Pericardium fibroblast (primary cell): Measurements from ENCODE around the gene GOLGA2. TPM values are rescaled to one million over a fixed set of nuclear protein-coding genes. Genes with fewer than 3 reads are reported as not detected.

Experiments used
- total RNA-seq: library from RNA; depleted of rRNA; stranded (reverse); fragments of >200 nt; gene quantifications from 2 replicates; pipeline ENCODE4 v1.2.3, GENCODE V29; 2015

The GOLGA2 gene
- 95.8 and 97.2 TPM in 2 replicates for total RNA-seq

GRCh38 chr9:128275198-128276007 is at the start of gene GOLGA2:
Gene GOLGA2, minus strand, starts transcription at chr9:128276007. Its CDS starts 31 bp downstream, at chr9:128275976.

GRCh38 chr9:128322404-128323211 is 46.8 kb upstream of the GOLGA2 start, which contains the start of the genes COQ4 and TRUB2:
Gene COQ4, plus strand, starts transcription at chr9:128322839. Its CDS starts 20 bp downstream, at chr9:128322859.
Gene TRUB2, minus strand, starts transcription at chr9:128322447. Its CDS starts 39 bp downstream, at chr9:128322408.

GRCh38 chr9:128276008-128276573 is 284 bp upstream of the GOLGA2 start, which contains the start of gene SWI5:
Gene SWI5, plus strand, starts transcription at chr9:128276276.

Other genes starting within 250 kb of the GOLGA2 start
- 8.7 and 10.9 TPM in 2 replicates for gene NAIF1, start 208.7 kb downstream of the GOLGA2 start, total RNA-seq
- 13.7 and 16.2 TPM in 2 replicates for gene SLC25A25, start 207.8 kb downstream of the GOLGA2 start, total RNA-seq
- gene PTGES2, start 148.3 kb downstream of the GOLGA2 start, total RNA-seq, result 55.7 and 63.9 TPM in 2 replicates
- gene LCN2, start 126.6 kb downstream of the GOLGA2 start, total RNA-seq, result 0.23 TPM in 1 of 2 replicates, not detected in the other
- 251 and 261 TPM in 2 replicates for gene BBLN, start 115.7 kb downstream of the GOLGA2 start, total RNA-seq
- 52.7 and 77.5 TPM in 2 replicates for gene CIZ1, start 84.4 kb downstream of the GOLGA2 start, total RNA-seq
- 14.8 and 15.2 TPM in 2 replicates for gene DNM1, start 72.6 kb downstream of the GOLGA2 start, total RNA-seq
- 40.8 and 53.2 TPM in 2 replicates for gene SWI5, start 269 bp upstream of the GOLGA2 start, total RNA-seq
- 9.7 and 16.6 TPM in 2 replicates for gene TRUB2, start 46.4 kb upstream of the GOLGA2 start, total RNA-seq
- gene COQ4, start 46.8 kb upstream of the GOLGA2 start, total RNA-seq, result 28.8 and 32.3 TPM in 2 replicates
- gene SLC27A4, start 64.5 kb upstream of the GOLGA2 start, total RNA-seq, result 11.5 and 20.7 TPM in 2 replicates
- gene URM1, start 95.4 kb upstream of the GOLGA2 start, total RNA-seq, result 27.2 and 33.0 TPM in 2 replicates
- gene CERCAM, start 144.8 kb upstream of the GOLGA2 start, total RNA-seq, result 128 and 233 TPM in 2 replicates
- 19.8 and 20.8 TPM in 2 replicates for gene ODF2, start 180.0 kb upstream of the GOLGA2 start, total RNA-seq
- gene GLE1, start 228.7 kb upstream of the GOLGA2 start, total RNA-seq, result 18.6 and 22.9 TPM in 2 replicates